H1 (cell line): ENCODE results near the gene RASA4. TPM values are rescaled to one million over a fixed set of nuclear protein-coding genes. Genes with fewer than 3 reads are reported as not detected.
"Not testable (repeated sequence)": the region's sequence is repeated elsewhere in the genome, so short reads cannot be mapped to it uniquely, and the experiment has no call there.

ENCODE experiments used
- CTCF ChIA-PET: fragments of 300-600 bp; sonication (Branson Sonifier 250); formaldehyde crosslinking; loops from one replicate; lab custom pipeline; 2021; ENCODE audit not compliant: partially characterized antibody; lab: Charles Lee
- POLR2A ChIA-PET: fragments of 300-600 bp; sonication (Branson Sonifier 250); formaldehyde crosslinking; loops from one replicate; lab custom pipeline; 2021; ENCODE audit warnings: inconsistent platforms; ENCODE audit not compliant: partially characterized antibody; lab: Charles Lee
- DNase-seq, 2 experiments: peaks; one replicate each; pipeline versions ENCODE4 v3.0.0 to v3.0.0-alpha.2; 2010 to 2022; ENCODE audit warnings: low spot score in 2 of 2, low read depth in 1 of 2, mixed read lengths in 1 of 2
- FAIRE-seq: peaks from 2 replicates; lab custom pipeline; 2011; peaks lifted over from hg19 to GRCh38; lab: Jason Lieb, UNC
- H2AFZ ChIP-seq: 2 replicates; pipeline ENCODE4 v1.8.1; 2012; ENCODE audit warnings: low read length, inconsistent platforms
- H2AK5ac ChIP-seq: 2 replicates; pipeline ENCODE4 v1.6.1; 2013; ENCODE audit warnings: low read depth, low read length
- H2BK120ac ChIP-seq: replicated peaks from 2 replicates; pipeline ENCODE3; 2013; ENCODE audit warnings: low read depth, low read length, inconsistent platforms
- H2BK12ac ChIP-seq: 2 replicates; pipeline ENCODE4 v1.6.1; 2013; ENCODE audit warnings: low read depth, low read length
- H2BK15ac ChIP-seq: 2 replicates; pipeline ENCODE4 v1.6.1; 2013; ENCODE audit warnings: low read length
- H2BK20ac ChIP-seq: 2 replicates; pipeline ENCODE4 v1.6.1; 2013; ENCODE audit warnings: low read length
- H2BK5ac ChIP-seq: 2 replicates; pipeline ENCODE4 v1.6.1; 2013; ENCODE audit warnings: low read depth, low read length
- H3K14ac ChIP-seq: 2 replicates; pipeline ENCODE4 v1.6.1; 2013; ENCODE audit warnings: inconsistent platforms; ENCODE audit not compliant: insufficient read length
- H3K18ac ChIP-seq: 2 replicates; pipeline ENCODE4 v1.6.1; 2013; ENCODE audit warnings: low read length; ENCODE audit errors: extremely low read depth
- H3K23ac ChIP-seq: 2 replicates; pipeline ENCODE4 v1.6.1; 2013; ENCODE audit warnings: inconsistent platforms; ENCODE audit not compliant: insufficient read length
- H3K23me2 ChIP-seq: 2 replicates; pipeline ENCODE4 v1.6.1; 2013; ENCODE audit warnings: low read depth, low read length
- H3K27ac ChIP-seq: 2 replicates; pipeline ENCODE4 v1.6.1; 2011; ENCODE audit warnings: low read depth, low read length, inconsistent platforms
- H3K27me3 ChIP-seq, 4 experiments: replicated peaks in 1 of 4; 1 replicate in 1 of 4; 2 replicates in 3 of 4; pipeline versions ENCODE4 v1.6.1 to v1.8.1; 2011 to 2013; ENCODE audit warnings: low read length in 3 of 4, mild to moderate bottlenecking in 3 of 4, inconsistent platforms in 2 of 4, mixed read lengths in 2 of 4, moderate library complexity in 1 of 4; ENCODE audit not compliant: control insufficient read depth in 3 of 4, insufficient read depth in 3 of 4; ENCODE audit errors: extremely low read depth in 1 of 4
- H3K36me3 ChIP-seq, 4 experiments: 2 replicates each; pipeline versions ENCODE4 v1.6.1 to v1.8.1; 2011 to 2013; ENCODE audit warnings: mild to moderate bottlenecking in 4 of 4, low read length in 3 of 4, moderate library complexity in 2 of 4, control low read depth in 1 of 4, inconsistent platforms in 1 of 4; ENCODE audit not compliant: insufficient read depth in 4 of 4, control insufficient read depth in 2 of 4
- H3K4ac ChIP-seq: replicated peaks from 2 replicates; pipeline ENCODE3; 2013; ENCODE audit warnings: low read length, low read depth, mixed read lengths, inconsistent platforms; ENCODE audit not compliant: insufficient read length
- H3K4me1 ChIP-seq, 4 experiments: replicated peaks in 1 of 4; 1 replicate in 1 of 4; 2 replicates in 3 of 4; pipeline versions ENCODE4 v1.6.1 to v1.8.1; 2011 to 2013; ENCODE audit warnings: low read length in 3 of 4, inconsistent platforms in 2 of 4, mixed read lengths in 1 of 4; ENCODE audit not compliant: insufficient read depth in 4 of 4, control insufficient read depth in 3 of 4
- H3K4me2 ChIP-seq, 2 experiments: 2 replicates each; pipeline versions ENCODE4 v1.6.1 to v1.8.1; 2011 to 2013; ENCODE audit warnings: low read depth in 2 of 2, low read length in 2 of 2, control low read depth in 1 of 2, inconsistent platforms in 1 of 2, mild to moderate bottlenecking in 1 of 2; ENCODE audit not compliant: insufficient read depth in 1 of 2
- H3K4me3 ChIP-seq, 4 experiments: fragments of 200-600, 300-600 bp in 1 of 4; sonication (generic), shearing (Covaris generic), sonication (Bioruptor Twin) in 1 of 4; 2 replicates each; pipeline versions ENCODE4 v1.5.1 to v1.8.1; 2011 to 2016; ENCODE audit warnings: low read length in 4 of 4, low read depth in 3 of 4, control low read depth in 2 of 4, inconsistent platforms in 2 of 4, mild to moderate bottlenecking in 2 of 4, mixed read lengths in 1 of 4, moderate library complexity in 1 of 4; ENCODE audit not compliant: insufficient read depth in 2 of 4; ENCODE audit errors: extremely low read depth in 1 of 4
- H3K56ac ChIP-seq: replicated peaks from 2 replicates; pipeline ENCODE3; 2013; ENCODE audit warnings: low read depth, mild to moderate bottlenecking, mixed read lengths, low read length, inconsistent platforms; ENCODE audit not compliant: insufficient read length
- H3K79me1 ChIP-seq: 2 replicates; pipeline ENCODE4 v1.6.1; 2013; ENCODE audit warnings: low read depth, low read length, control low read depth
- H3K79me2 ChIP-seq, 2 experiments: 2 replicates each; pipeline versions ENCODE4 v1.6.1 to v1.8.1; 2012 to 2013; ENCODE audit warnings: low read length in 2 of 2, mild to moderate bottlenecking in 2 of 2, inconsistent platforms in 1 of 2; ENCODE audit not compliant: insufficient read depth in 2 of 2, control insufficient read depth in 1 of 2
- H3K9ac ChIP-seq, 4 experiments: replicated peaks in 1 of 4; 1 replicate in 1 of 4; 2 replicates in 3 of 4; pipeline versions ENCODE4 v1.6.1 to v1.8.1; 2011 to 2013; ENCODE audit warnings: low read depth in 3 of 4, low read length in 3 of 4, control low read depth in 2 of 4, mild to moderate bottlenecking in 2 of 4, moderate library complexity in 2 of 4, inconsistent platforms in 1 of 4; ENCODE audit errors: extremely low read depth in 1 of 4
- H3K9me3 ChIP-seq, 2 experiments: 2 replicates each; pipeline versions ENCODE4 v1.6.1 to v1.8.1; 2012 to 2013; ENCODE audit warnings: mild to moderate bottlenecking in 2 of 2, moderate library complexity in 2 of 2, control low read depth in 1 of 2, inconsistent platforms in 1 of 2, low read depth in 1 of 2, low read length in 1 of 2, mixed read lengths in 1 of 2; ENCODE audit not compliant: insufficient read depth in 2 of 2
- H4K20me1 ChIP-seq, 2 experiments: replicated peaks in 1 of 2; 2 replicates each; pipeline versions ENCODE3 to v1.8.1; 2011 to 2013; ENCODE audit warnings: inconsistent platforms in 2 of 2, low read length in 2 of 2, mild to moderate bottlenecking in 1 of 2; ENCODE audit not compliant: insufficient read depth in 2 of 2, control insufficient read depth in 1 of 2
- H4K5ac ChIP-seq: 2 replicates; pipeline ENCODE4 v1.6.1; 2013; ENCODE audit warnings: low read length, low read depth, mixed read lengths, inconsistent platforms; ENCODE audit not compliant: insufficient read length
- H4K8ac ChIP-seq: 2 replicates; pipeline ENCODE4 v1.8.0; 2013; ENCODE audit warnings: mild to moderate bottlenecking, moderate library complexity, low read length, inconsistent platforms; ENCODE audit not compliant: insufficient read depth; ENCODE audit errors: extremely low read depth
- H4K91ac ChIP-seq: replicated peaks from 2 replicates; pipeline ENCODE3; 2013; ENCODE audit warnings: low read length, mixed read lengths, inconsistent platforms; ENCODE audit not compliant: insufficient read length
- SP2 ChIP-seq: IDR thresholded peaks from 2 replicates; pipeline ENCODE4 v1.6.1; 2012; ENCODE audit warnings: mild to moderate bottlenecking, low read length, inconsistent platforms
- WGBS, 2 experiments: shearing (Covaris generic) in 1 of 2; methylation state at CpG; one replicate each; pipeline versions ENCODE4 v1.1.6 to v1.1.7; 2013 to 2015; ENCODE audit warnings: low lambda C conversion rate in 2 of 2, mixed read lengths in 2 of 2, inconsistent platforms in 1 of 2, low coverage in 1 of 2, missing lambda C conversion rate in 1 of 2; ENCODE audit not compliant: insufficient replicate concordance in 2 of 2, insufficient coverage in 1 of 2, insufficient read length in 1 of 2; ENCODE audit errors: extremely low coverage in 1 of 2, missing lambda C conversion rate in 1 of 2; 5-methylcytosine and 5-hydroxymethylcytosine counted together
- polyA plus RNA-seq, 7 experiments: library from polyadenylated mRNA; depleted of rRNA in 3 of 7; stranded (reverse) in 5 of 7; unstranded in 2 of 7; fragments of >200 nt in 5 of 7; fragments of 200-250 nt in 2 of 7; gene quantifications; 1 replicate in 5 of 7; 2 replicates in 1 of 7; 4 replicates in 1 of 7; pipeline versions ENCODE4 v1.2.1 to v1.2.3, GENCODE V29; 2011 to 2013; ENCODE audit warnings: missing spikeins in 2 of 7, mixed read lengths in 2 of 7
- total RNA-seq: library from RNA; stranded (reverse); fragmentation: NEBNext Ultra II Directional; extraction: Animal tissue kit (Norgen Biotek cat#: 25700); gene quantifications from 2 replicates; pipeline ENCODE4 v1.2.1, GENCODE V29; 2021

Gene RASA4
- total and polyA plus RNA-seq, 2 of the 8 experiments (the other 6 are each of a cell fraction or from before 2014, with no cell fraction given) = 19.6 to 23.4 TPM

GRCh38 chr7:102572261-102573239, 44.0 kb downstream of the RASA4 start, which contains the start of gene POLR2J3 (continued):
- TF ChIP-seq SP2 = peak; percentile 24; the same call in 1 of the 2 replicates

GRCh38 chr7:102568620-102569019, 47.9 kb downstream of the RASA4 start:
- CTCF ChIA-PET, H3K4me3 ChIP-seq, H3K4me1 ChIP-seq, H3K79me1 ChIP-seq, H2AK5ac ChIP-seq, H2BK12ac ChIP-seq, FAIRE-seq, POLR2A ChIA-PET, H3K27me3 ChIP-seq, H2BK15ac ChIP-seq, H4K20me1 ChIP-seq, DNase-seq, H3K14ac ChIP-seq, H3K4ac ChIP-seq, H2AFZ ChIP-seq, H2BK5ac ChIP-seq, H3K27ac ChIP-seq, H3K36me3 ChIP-seq, H3K9me3 ChIP-seq, H3K23ac ChIP-seq, H2BK20ac ChIP-seq, H3K79me2 ChIP-seq, H4K91ac ChIP-seq, H3K4me2 ChIP-seq, H3K9ac ChIP-seq, H2BK120ac ChIP-seq, H3K23me2 ChIP-seq, H4K5ac ChIP-seq, H4K8ac ChIP-seq, H3K56ac ChIP-seq, H3K18ac ChIP-seq: not testable (repeated sequence)
- WGBS, 2 experiments = 88% methylated on average over 4 of the region's 11 CpGs; no CpG with 5 or more reads in 1 of the 2 experiments
